ENCODE results near the gene PITPNC1.
"Not testable (repeated sequence)": the region's sequence is repeated elsewhere in the genome, so short reads cannot be mapped to it uniquely, and the experiment has no call there.

The PITPNC1 gene

GRCh38 chr17:67491681-67492024, 114.6 kb downstream of the PITPNC1 start:
- DNase-seq, result no peak

GRCh38 chr17:67492251-67492740, 115.2 kb downstream of the PITPNC1 start:
- DNase-seq, result no peak

GRCh38 chr17:67492824-67493517, 115.9 kb downstream of the PITPNC1 start:
- no peak for DNase-seq

GRCh38 chr17:67493812-67494211, 116.7 kb downstream of the PITPNC1 start:
- no peak for DNase-seq

GRCh38 chr17:67495534-67495933, 118.5 kb downstream of the PITPNC1 start:
- not testable (repeated sequence) for DNase-seq

GRCh38 chr17:67496286-67496685, 119.2 kb downstream of the PITPNC1 start:
- DNase-seq, result no peak

- DNase-seq, result no peak
Measured at GRCh38 chr17:67499685-67500084, 122.6 kb downstream of the PITPNC1 start.

GRCh38 chr17:67500261-67500660, 123.2 kb downstream of the PITPNC1 start:
- DNase-seq, result no peak

GRCh38 chr17:67500677-67501300, 123.7 kb downstream of the PITPNC1 start:
- DNase-seq, result no peak

GRCh38 chr17:67502151-67502550, 125.1 kb downstream of the PITPNC1 start:
- DNase-seq, result no peak

GRCh38 chr17:67503184-67503583, 126.1 kb downstream of the PITPNC1 start:
- no peak for DNase-seq

GRCh38 chr17:67503739-67504138, 126.7 kb downstream of the PITPNC1 start:
- DNase-seq, result no peak

GRCh38 chr17:67504182-67504581, 127.1 kb downstream of the PITPNC1 start:
- no peak for DNase-seq

GRCh38 chr17:67506966-67507365, 129.9 kb downstream of the PITPNC1 start:
- DNase-seq, result no peak

GRCh38 chr17:67509390-67510287, 132.6 kb downstream of the PITPNC1 start:
- no peak for DNase-seq

GRCh38 chr17:67511012-67511411, 133.9 kb downstream of the PITPNC1 start:
- no peak for DNase-seq

- DNase-seq, result no peak
Measured at GRCh38 chr17:67511804-67512203, 134.7 kb downstream of the PITPNC1 start.

GRCh38 chr17:67514998-67515397, 137.9 kb downstream of the PITPNC1 start:
- no peak for DNase-seq

GRCh38 chr17:67515490-67516083, 138.5 kb downstream of the PITPNC1 start:
- no peak for DNase-seq

- DNase-seq, result not testable (repeated sequence)
Measured at GRCh38 chr17:67516571-67516970, 139.5 kb downstream of the PITPNC1 start.

- no peak for DNase-seq
Measured at GRCh38 chr17:67517325-67517724, 140.2 kb downstream of the PITPNC1 start.

GRCh38 chr17:67518876-67519275, 141.8 kb downstream of the PITPNC1 start:
- DNase-seq, result no peak

GRCh38 chr17:67519801-67520251, 142.7 kb downstream of the PITPNC1 start:
- DNase-seq, result no peak

Data from activated CD8-positive, alpha-beta memory T cell treated with anti-CD3 and anti-CD28 coated beads, Interleukin-2, amount 50 U/mL, for 48 hours (primary cell).